GM12891 (cell line): ENCODE data around the gene ANO3.

Source experiments
- POLR2A ChIP-seq: IDR thresholded peaks from 2 replicates; pipeline ENCODE4 v1.6.1; 2011; ENCODE audit warnings: low read depth, low read length, control low read depth
- POLR2AphosphoS5 ChIP-seq: IDR thresholded peaks from 2 replicates; pipeline ENCODE4 v1.6.1; 2011; ENCODE audit warnings: low read depth, low read length, control low read depth

GRCh38 chr11:26333906-26334305, 2.0 kb downstream of the ANO3 start:
- TF ChIP-seq POLR2A (no peak), POLR2AphosphoS5 (no peak)
